NCI-H460 (cell line): ENCODE results near the gene DAB2IP. TPM values are rescaled to one million over a fixed set of nuclear protein-coding genes. Genes with fewer than 3 reads are reported as not detected.
A peak's percentile ranks its signal among the peaks of the same experiment; 100 is the strongest.
"Not testable (repeated sequence)": the region's sequence is repeated elsewhere in the genome, so short reads cannot be mapped to it uniquely, and the experiment has no call there.

ENCODE experiments used
- DNase-seq: peaks from one replicate; pipeline ENCODE4 v3.0.0-alpha.2; 2016; ENCODE audit warnings: low read depth; ENCODE audit errors: extremely low read depth
- total RNA-seq: library from RNA; depleted of rRNA; stranded (reverse); fragments of >200 nt; shearing (Covaris generic); gene quantifications from 2 replicates; pipeline ENCODE4 v1.2.3, GENCODE V29; 2014

Gene DAB2IP
- total RNA-seq, 1 experiment from 2014 or later, result 3.8 TPM

GRCh38 chr9:121737481-121737931 is 86.1 kb downstream of the DAB2IP start:
- DNase-seq, result no peak

GRCh38 chr9:121738411-121738810 is 87.0 kb downstream of the DAB2IP start:
- DNase-seq, result no peak

DNA sequence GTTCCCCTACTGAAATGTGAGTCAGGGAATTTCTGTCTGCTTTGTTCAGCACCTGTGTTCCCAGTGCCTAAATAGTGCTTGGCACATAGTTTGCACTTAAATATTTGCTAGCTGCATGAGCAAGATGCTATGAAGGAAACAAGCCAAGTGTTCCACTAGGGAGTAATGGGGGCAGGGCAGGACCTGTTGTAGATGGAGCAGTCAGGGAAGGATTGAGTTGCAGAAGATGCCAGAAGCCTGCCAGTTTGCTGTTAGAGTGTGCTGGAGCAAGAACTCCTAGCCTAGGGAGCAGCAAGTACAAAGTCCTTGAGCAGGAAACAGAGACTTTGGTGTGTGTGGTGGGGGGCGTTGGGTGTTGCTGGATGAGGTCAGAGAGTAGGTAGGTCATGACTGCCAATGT is 87.5 kb downstream of the DAB2IP start:
- no peak for DNase-seq

GRCh38 chr9:121739971-121740370 is 88.5 kb downstream of the DAB2IP start:
- no peak for DNase-seq

GRCh38 chr9:121741228-121741918 is 89.9 kb downstream of the DAB2IP start:
- DNase-seq, result no peak

DNA sequence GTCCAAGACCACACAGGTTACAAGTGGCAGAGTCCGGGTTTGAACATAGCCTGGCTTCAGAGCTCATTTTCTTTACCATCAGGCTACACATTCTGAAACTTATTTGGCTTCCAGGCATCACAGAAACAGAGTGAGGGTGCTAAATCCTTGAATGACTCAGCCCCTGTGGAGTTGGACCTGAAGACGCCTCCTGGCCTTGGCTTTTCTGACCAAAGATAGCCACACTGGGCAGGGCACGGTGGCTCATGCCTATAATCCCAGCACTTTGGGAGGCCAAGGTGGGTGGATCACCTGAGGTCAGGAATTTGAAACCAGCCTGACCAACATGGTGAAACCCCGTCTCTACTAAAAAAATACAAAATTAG is 90.5 kb downstream of the DAB2IP start:
- DNase-seq, result not testable (repeated sequence)

DNA sequence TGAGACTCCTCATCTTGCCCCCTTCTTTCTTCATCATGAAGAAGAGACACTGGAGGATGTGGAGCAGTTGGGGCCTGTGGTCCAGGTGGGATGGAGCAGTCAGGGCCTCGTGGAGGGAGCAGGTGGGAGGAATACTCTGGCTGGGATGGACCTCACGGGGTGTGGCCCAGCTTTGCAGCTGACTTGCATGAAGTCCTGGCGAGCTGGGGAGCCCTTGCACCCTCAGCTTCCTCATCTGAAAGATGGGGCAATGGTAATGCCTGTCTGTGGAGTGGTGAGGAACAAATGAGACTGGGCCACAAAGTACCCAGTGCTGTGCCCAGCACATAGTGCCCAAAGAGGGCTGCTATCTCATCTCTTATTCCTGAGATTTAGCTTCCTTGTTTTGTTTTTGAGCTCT is 91.5 kb downstream of the DAB2IP start:
- no peak for DNase-seq

DNA sequence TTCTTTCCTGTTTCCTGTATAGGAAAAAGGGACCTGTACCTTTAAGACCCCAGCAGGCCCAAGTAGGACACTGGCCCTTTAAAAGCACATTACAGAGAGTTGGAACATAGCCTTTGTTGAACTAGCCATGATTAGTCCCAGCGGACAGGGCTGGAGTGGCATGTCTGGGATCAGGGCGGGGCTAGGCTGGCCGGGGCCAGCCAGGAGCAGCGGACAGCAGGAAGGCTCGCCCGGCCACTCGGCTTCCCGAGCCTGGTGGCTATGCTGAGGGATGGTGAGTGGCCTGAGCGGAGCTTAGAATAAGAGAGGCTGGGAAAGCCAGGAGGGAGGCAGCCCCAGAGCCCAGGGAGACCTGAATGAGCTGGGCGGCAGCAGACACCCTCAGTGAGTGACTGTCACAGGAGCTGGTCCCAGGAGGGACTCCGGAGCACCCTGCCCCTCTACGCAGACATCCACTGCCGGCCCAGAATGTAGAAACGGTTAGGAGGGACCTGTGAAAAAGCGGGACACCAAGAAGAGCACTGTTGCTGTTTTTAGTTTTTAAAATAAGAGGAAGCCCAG is 92.1 kb downstream of the DAB2IP start:
- peak; percentile 82 for DNase-seq

DNA sequence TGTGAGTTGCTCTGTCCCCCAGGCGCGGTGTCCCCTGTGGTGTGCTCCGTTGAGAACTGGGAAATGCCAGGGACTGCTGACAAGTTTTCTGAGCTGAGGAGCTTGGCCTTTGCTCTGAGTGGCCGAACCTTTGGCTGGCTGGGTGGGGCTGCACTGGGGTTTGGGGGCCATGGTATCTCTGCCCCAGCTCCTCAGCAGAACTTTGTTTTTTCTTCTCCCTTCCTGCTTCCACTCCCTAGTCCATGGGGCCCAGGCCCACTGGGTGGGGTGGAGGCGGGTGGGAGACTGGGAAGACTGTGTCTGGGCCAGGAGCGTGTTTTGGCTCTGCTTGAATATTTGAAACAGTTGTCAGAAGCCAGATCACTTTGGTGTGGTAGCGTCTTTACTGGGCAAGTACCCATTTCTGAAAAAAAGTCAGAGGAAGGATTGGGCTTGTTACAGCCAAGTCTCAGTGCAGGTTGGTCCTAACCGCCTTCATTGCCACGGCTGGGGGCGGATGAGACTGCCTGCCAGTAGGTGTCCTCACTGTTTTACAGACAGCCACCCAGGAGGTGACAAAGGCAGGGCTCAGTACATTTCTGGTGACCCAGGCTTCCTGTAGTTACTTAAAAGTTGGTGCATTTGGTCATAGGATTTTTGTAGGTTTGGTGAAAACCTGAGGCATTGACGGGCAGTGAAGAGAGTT is 92.7 kb downstream of the DAB2IP start:
- peak; percentile 48 for DNase-seq

- no peak for DNase-seq
Measured at GRCh38 chr9:121744687-121745395, 93.4 kb downstream of the DAB2IP start.

DNA sequence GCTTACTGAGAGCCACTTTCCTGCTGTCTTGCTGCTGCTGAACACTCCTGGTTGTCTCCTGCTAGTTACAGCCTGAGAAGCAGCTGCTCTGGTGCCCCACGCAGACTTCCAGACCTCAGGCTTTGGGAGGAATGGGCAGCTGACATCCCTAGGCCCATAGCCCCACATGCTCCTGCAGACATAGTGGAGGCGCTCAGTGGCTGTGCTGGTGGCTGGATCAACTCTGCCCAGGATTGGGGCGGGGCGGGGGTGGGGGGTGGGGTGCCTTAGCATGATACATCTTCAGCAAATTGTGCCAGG is 93.9 kb downstream of the DAB2IP start:
- DNase-seq, result no peak

DNA sequence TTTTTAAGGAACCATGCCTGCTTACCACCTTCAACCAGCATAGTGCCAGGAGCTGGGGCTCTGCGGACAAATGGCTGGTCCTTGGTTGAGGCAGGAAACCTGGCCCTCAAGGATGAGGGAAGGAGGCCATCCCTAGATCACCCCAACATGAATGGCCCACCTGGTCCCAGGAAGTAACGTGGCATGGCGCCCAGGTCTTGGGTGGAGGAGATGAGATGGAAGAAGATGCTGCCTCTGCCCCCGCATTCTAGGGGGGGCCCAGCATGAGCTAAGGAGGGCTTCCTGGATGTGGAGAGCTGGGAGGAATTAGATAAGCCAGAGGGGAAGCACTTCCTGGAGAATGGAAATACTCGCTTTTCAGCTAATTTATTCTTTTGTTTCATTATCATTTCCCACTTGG is 95.0 kb downstream of the DAB2IP start:
- no peak for DNase-seq

- no peak for DNase-seq
Measured at GRCh38 chr9:121746866-121747265, 95.4 kb downstream of the DAB2IP start.

GRCh38 chr9:121748074-121748473 is 96.6 kb downstream of the DAB2IP start:
- DNase-seq, result no peak

DNA sequence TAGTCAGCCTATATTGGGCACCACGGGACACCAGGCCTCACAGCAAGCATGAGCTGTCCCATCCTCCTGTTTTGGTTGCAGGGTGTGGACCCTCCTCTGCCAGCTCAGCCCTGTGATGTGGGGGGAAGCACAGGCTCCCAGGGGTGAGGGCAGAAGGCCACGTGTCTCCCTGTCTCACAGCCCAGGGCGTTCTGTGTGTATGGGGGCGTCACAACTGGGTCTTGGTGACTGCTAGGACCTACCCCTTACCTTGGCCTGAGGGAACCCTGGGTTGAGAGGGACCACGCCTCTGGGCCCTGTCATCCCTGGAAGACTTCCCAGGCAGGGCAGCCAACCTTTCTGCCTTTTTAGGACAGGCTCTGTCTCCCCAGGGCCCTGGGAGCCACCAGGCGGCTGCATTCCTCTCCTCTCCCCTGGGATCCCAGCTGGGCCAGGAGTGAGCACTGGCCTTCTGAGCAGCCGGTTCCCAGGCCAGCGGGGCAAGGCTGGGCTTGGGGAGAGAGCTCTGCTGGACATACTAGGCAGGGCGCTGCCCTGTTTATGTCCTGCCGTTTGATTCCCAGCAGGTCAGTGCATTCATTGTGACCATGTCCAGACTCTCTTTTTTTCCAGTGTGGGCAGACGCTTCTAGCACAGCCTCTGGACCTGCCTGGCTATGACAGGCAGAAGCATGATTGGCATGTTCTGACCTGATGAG is 97.4 kb downstream of the DAB2IP start:
- DNase-seq, result no peak

DNA sequence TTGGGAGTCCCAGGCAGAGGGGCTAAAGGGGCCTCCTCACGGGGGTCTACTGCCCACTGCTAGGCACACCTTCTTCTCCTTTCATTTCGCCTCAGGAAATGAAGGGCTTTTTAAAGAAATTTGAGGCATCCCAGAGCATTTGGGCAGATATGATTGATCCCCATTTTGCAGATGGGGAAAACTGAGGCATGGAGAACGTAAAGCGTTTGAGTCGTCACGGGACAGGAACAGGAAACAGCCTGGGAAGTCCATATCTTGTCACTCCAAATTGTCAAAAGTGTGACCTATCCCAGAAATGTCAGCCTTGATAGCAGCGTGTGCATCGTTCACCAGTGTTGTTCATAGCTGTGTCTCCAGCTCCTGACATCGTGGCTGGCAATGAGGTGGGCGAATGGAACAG is 98.2 kb downstream of the DAB2IP start:
- no peak for DNase-seq

GRCh38 chr9:121750259-121750714 is 98.9 kb downstream of the DAB2IP start:
- no peak for DNase-seq

DNA sequence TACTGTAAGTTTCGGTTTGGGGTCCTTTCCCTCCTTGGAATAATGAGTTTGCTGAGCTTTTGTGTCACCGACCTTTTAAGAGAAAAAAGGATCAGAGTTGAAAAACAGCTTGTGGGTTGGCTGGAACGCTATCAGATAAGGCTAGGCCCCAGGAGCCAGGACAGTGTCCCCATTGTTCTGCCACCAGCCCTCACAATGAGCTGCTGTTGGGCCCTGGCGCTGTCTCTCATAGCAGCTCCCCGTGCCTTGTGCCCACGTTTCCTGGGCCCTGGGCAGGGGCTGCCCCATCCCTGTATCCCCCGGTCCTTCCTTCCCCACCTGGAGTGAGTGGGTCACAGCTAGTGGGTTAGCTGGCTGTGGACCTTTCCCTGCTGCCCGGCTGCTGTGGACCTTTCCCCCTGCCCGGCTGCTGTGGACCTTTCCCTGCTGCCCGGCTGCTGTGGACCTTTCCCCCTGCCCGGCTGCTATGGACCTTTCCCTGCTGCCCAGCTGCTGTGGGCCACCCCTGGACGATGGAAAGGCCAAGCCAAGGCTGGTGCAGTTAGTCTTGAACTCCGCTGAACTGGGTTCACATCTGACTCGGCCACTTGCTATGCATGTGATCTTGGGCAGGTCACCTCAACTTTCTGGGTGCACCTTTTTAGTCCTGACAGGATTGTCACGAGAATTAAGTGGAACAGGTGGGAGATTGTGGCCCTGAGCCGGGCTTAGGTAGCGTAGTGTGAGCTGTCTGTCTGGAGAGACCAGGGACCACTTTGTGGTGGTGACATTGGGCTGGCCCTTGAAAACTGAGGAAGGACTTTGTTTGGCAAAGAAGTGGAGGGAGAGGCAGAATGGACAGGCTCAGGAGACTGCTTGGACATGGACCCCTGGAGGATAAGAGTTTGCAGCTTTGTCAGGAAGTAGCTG is 99.5 kb downstream of the DAB2IP start:
- no peak for DNase-seq

DNA sequence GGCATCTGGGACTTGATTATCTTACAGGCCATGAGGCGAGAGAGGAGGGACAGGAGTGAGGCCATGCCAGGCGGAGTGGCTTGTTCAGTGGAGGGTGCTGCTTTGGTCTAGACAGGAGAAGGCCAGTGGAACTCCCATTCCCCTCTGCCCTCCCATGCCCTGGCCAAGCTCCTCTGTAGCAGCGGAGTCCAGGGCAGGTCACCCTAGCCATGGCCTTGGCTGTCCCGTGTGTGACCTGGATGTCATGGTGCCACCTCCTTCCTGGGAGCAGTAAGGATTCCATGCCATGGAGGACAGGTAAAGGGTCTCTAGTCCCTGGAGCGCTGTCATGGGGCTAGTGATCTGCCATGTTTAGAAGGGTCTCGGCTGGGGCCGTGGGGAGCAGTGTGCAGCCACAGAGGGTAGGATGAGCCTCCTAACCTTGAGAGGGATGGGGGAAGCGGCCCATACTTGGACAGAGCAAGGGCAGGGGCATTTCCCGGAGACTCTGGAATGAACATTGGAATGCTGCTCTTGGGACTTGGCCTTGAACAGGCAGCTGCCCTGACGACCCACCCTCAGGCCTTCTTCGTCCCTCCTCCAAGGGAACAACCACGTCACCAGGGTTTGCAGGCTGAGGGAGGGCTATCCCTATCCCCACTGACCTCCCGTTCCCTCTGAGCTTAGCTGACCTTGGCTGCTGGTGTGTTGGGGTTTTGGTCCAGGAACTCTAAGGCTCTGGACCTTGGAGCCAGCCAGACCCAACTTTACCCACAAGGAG is 100.4 kb downstream of the DAB2IP start:
- DNase-seq, result no peak
